ENCODE measurements around the gene TMPRSS13. TPM values are rescaled to one million over a fixed set of nuclear protein-coding genes. Genes with fewer than 3 reads are reported as not detected.

TMPRSS13 gene
- total and polyA plus RNA-seq, 2 donors from 2014 or later, result 1.2 to 1.9 TPM

DNA sequence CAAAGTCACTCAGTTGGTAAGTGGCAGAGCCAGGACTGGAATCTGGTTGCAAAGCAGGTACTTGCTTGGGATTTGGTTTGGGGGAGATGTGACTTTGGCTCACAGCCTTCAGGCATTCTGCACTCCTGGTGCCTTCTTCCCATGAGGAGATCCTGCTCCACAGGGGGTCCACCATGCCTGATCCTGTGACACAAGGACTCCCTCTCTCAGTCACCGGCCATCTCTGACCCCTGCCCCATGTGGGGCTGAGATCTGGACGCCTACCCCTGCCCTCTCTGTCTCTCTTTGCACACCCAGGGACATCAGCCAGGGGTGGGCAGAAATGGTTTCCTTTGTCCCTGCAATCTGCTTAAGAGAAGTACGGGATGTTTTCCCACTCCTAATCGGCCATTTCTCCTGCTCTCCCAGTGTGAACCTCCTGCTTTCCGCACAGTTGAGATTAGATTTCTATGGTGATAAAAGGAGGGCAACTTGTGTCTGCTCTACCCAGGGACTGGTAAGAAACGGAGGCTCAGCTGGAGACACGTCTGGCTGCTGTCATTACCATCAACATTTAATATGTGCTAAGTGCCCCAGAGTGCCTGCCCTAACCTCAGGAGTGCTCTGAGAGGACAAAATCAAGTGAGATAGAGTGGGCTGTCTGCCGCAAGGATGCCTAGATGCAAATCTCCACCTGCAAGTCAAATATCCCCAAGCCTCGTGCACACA lies 41.6 kb downstream of the TMPRSS13 start:
- no peak overlapping the region for H3K27ac ChIP-seq (ENCODE audit: low read depth in 2 of 2, low read length in 2 of 2)
- intact Hi-C loops (cut with DNase I), result no loop called here
- no peak for FAIRE-seq

DNA sequence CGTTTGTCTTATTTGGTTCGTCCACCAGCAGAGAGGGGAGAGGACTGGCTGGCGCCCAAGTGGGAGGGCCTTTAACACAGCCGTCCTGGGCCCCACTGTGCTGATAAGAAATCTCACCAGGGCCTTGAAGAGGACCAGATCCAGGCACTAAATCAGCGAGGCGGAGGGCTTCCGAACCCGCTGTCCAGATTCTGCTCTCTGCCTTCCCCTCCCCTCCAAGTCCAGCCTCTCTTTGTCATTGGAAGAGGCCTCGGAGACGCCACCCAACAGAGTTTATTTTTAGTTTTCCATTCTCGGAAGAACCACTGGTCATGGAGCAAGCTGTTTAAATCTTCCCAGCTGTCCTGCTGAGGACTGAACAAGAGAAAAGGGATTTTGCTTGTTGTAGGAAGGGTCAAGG lies 43.4 kb downstream of the TMPRSS13 start:
- intact Hi-C loops (cut with DNase I), result no loop called here
- Histone ChIP-seq H3K27ac (ENCODE audit: low read depth in 2 of 2, low read length in 2 of 2) (peak overlapping the region; percentile 55 to 77), H3K4me3 (ENCODE audit: low read length in 3 of 3) (no peak overlapping the region), H3K4me1 (ENCODE audit: control insufficient read depth in 2 of 3, insufficient read depth in 2 of 3, low read depth in 1 of 3, low read length in 3 of 3) (peaks cover 0 to 2% (median 0%) of the 10 kb centered on the region in 3 donors), H3K9ac (ENCODE audit: low read length in 3 of 3) (no peak overlapping the region), H3K9me3 (ENCODE audit: control insufficient read depth in 2 of 3, insufficient read depth in 1 of 3, low read length in 3 of 3) (peaks cover 0 to 4% (median 0%) of the 10 kb centered on the region in 3 donors), H3K27me3 (ENCODE audit: control insufficient read depth, insufficient read depth, low read length) (no peaks in the 10 kb centered on the region), H3K36me3 (ENCODE audit: control insufficient read depth in 2 of 3, insufficient read depth in 3 of 3, low read length in 3 of 3) (no peaks in the 10 kb centered on the region)
- FAIRE-seq, result no peak
- TF ChIP-seq, protein P1, sequence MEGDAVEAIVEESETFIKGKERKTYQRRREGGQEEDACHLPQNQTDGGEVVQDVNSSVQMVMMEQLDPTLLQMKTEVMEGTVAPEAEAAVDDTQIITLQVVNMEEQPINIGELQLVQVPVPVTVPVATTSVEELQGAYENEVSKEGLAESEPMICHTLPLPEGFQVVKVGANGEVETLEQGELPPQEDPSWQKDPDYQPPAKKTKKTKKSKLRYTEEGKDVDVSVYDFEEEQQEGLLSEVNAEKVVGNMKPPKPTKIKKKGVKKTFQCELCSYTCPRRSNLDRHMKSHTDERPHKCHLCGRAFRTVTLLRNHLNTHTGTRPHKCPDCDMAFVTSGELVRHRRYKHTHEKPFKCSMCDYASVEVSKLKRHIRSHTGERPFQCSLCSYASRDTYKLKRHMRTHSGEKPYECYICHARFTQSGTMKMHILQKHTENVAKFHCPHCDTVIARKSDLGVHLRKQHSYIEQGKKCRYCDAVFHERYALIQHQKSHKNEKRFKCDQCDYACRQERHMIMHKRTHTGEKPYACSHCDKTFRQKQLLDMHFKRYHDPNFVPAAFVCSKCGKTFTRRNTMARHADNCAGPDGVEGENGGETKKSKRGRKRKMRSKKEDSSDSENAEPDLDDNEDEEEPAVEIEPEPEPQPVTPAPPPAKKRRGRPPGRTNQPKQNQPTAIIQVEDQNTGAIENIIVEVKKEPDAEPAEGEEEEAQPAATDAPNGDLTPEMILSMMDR (IDR thresholded peaks at IDR 0.05; ENCODE audit: borderline replicate concordance, extremely low read depth, insufficient read depth), result no peak
- DNase-seq, result peak; percentile 74 to 97 (median 76)

More for the DNA sequence above, 41.6 kb downstream of the TMPRSS13 start:
- Histone ChIP-seq H3K9ac (ENCODE audit: low read length in 3 of 3) (no peak overlapping the region), H3K27me3 (ENCODE audit: control insufficient read depth, insufficient read depth, low read length) (no peaks in the 10 kb centered on the region), H3K4me3 (ENCODE audit: low read length in 3 of 3) (no peak overlapping the region), H3K9me3 (ENCODE audit: control insufficient read depth in 2 of 3, insufficient read depth in 1 of 3, low read length in 3 of 3) (peaks cover 0 to 4% (median 0%) of the 10 kb centered on the region in 3 donors), H3K36me3 (ENCODE audit: control insufficient read depth in 2 of 3, insufficient read depth in 3 of 3, low read length in 3 of 3) (no peaks in the 10 kb centered on the region), H3K4me1 (ENCODE audit: control insufficient read depth in 2 of 3, insufficient read depth in 2 of 3, low read depth in 1 of 3, low read length in 3 of 3) (no peaks in the 10 kb centered on the region)
- TF ChIP-seq, protein P1 (IDR thresholded peaks at IDR 0.05; ENCODE audit: borderline replicate concordance, extremely low read depth, insufficient read depth), result no peak
- peak in 1 of 5 donors; percentile 31 for DNase-seq

DNA sequence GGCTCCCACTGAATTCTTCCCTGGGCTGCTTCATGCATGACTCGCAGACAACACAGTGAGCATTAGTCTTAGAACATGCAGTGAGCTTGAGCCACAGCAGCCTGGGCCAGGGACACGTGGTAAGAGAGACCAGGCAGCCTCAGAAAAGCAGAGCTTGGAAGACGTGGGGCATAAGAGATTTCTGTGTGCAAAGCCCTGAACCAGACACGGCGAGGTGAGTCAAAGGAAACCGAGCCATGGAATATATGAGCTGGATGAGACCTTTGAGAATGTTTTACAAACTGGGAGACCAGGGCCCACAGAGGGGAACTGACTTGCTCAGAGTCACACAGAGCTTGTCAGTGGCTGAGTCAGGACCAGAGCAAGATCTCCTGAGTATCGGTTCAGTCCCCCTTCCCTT lies 44.2 kb downstream of the TMPRSS13 start:
- TF ChIP-seq, protein P1 (IDR thresholded peaks at IDR 0.05; ENCODE audit: borderline replicate concordance, extremely low read depth, insufficient read depth), result no peak
- DNase-seq (no peak), FAIRE-seq (no peak)
- intact Hi-C loops (cut with DNase I), result no loop called here
- peaks cover 0 to 2% (median 0%) of the 10 kb centered on the region in 3 donors for H3K9me3 ChIP-seq (ENCODE audit: control insufficient read depth in 2 of 3, insufficient read depth in 1 of 3, low read length in 3 of 3)
- H3K4me1 ChIP-seq (ENCODE audit: control insufficient read depth in 2 of 3, insufficient read depth in 2 of 3, low read depth in 1 of 3, low read length in 3 of 3), result peaks cover 0 to 2% (median 0%) of the 10 kb centered on the region in 3 donors
- no peaks in the 10 kb centered on the region for H3K27me3 ChIP-seq (ENCODE audit: control insufficient read depth, insufficient read depth, low read length)
- H3K9ac ChIP-seq (ENCODE audit: low read length in 3 of 3), result no peak overlapping the region
- no peak overlapping the region for H3K27ac ChIP-seq (ENCODE audit: low read depth in 2 of 2, low read length in 2 of 2)
- H3K4me3 ChIP-seq (ENCODE audit: low read length in 3 of 3), result no peak overlapping the region
- H3K36me3 ChIP-seq (ENCODE audit: control insufficient read depth in 2 of 3, insufficient read depth in 3 of 3, low read length in 3 of 3), result no peaks in the 10 kb centered on the region

Measured in kidney (tissue), 14 donors.